PC-9 (cell line): Measurements from ENCODE around the gene TNFRSF1A. TPM values are rescaled to one million over a fixed set of nuclear protein-coding genes. Genes with fewer than 3 reads are reported as not detected.

Experiments used
- BruUV-seq: library from RNA; stranded (reverse); fragments of 400-500 nt; replicated peaks from 2 replicates; lab custom pipeline; 2021; lab: Mats Ljungman, UMichigan
- CTCF ChIA-PET: fragments of 300-600 bp; sonication (Branson Sonifier 250); formaldehyde crosslinking; loops from one replicate; lab custom pipeline; 2022; ENCODE audit warnings: antibody characterized with exemption; lab: Charles Lee
- POLR2A ChIA-PET: fragments of 300-600 bp; sonication (Branson Sonifier 250); formaldehyde crosslinking; loops from one replicate; lab custom pipeline; 2022; ENCODE audit warnings: antibody characterized with exemption; ENCODE audit not compliant: unreplicated experiment; lab: Charles Lee
- DNase-seq, 2 experiments: peaks; one replicate each; pipeline versions ENCODE4 v3.0.0 to v3.0.0-alpha.2; 2015 to 2022; ENCODE audit warnings: mixed read lengths in 1 of 2
- H2AFZ ChIP-seq: fragments of 200-600 bp; sonication (generic); 2 replicates; pipeline ENCODE4 v1.8.1; 2017; ENCODE audit warnings: antibody characterized with exemption
- H3F3A ChIP-seq: fragments of 200-600 bp; sonication (generic); 2 replicates; pipeline ENCODE4 v1.8.1; 2017; ENCODE audit warnings: antibody characterized with exemption, mild to moderate bottlenecking, low read depth; ENCODE audit not compliant: insufficient read depth
- H3K27ac ChIP-seq: fragments of 200-600 bp; sonication (generic); 2 replicates; pipeline ENCODE4 v1.6.1; 2016; ENCODE audit warnings: mixed run types
- H3K27me3 ChIP-seq: fragments of 200-600 bp; sonication (generic); 2 replicates; pipeline ENCODE4 v1.6.1; 2016; ENCODE audit warnings: low read depth, mixed run types; ENCODE audit not compliant: insufficient read depth
- H3K36me3 ChIP-seq: fragments of 200-600 bp; sonication (generic); 2 replicates; pipeline ENCODE4 v1.6.1; 2016; ENCODE audit warnings: low read depth, mixed run types
- H3K4me1 ChIP-seq: fragments of 200-600 bp; sonication (generic); replicated peaks from 2 replicates; pipeline ENCODE4 v1.6.1; 2016; ENCODE audit warnings: mixed run types; ENCODE audit not compliant: insufficient read depth
- H3K4me2 ChIP-seq: fragments of 200-600 bp; sonication (generic); 2 replicates; pipeline ENCODE4 v1.6.1; 2017; ENCODE audit warnings: mixed run types
- H3K4me3 ChIP-seq: fragments of 200-600 bp; sonication (generic); 2 replicates; pipeline ENCODE4 v1.6.1; 2016; ENCODE audit warnings: mixed run types
- H3K79me2 ChIP-seq: fragments of 200-600 bp; sonication (generic); 2 replicates; pipeline ENCODE4 v1.6.1; 2017; ENCODE audit warnings: low read depth, mixed run types
- H3K9me2 ChIP-seq: fragments of 200-600 bp; sonication (generic); 2 replicates; pipeline ENCODE4 v1.8.1; 2017; ENCODE audit warnings: mild to moderate bottlenecking; ENCODE audit not compliant: insufficient read depth
- H3K9me3 ChIP-seq: fragments of 200-600 bp; sonication (generic); 2 replicates; pipeline ENCODE4 v1.8.1; 2016; ENCODE audit warnings: low read depth; ENCODE audit not compliant: insufficient read depth
- H4K20me1 ChIP-seq: fragments of 200-600 bp; sonication (generic); 2 replicates; pipeline ENCODE4 v1.8.1; 2017; ENCODE audit not compliant: insufficient read depth
- CTCF ChIP-seq: fragments of 200-600 bp; sonication (generic); conservative IDR thresholded peaks from 2 replicates; pipeline ENCODE4 v1.6.1; 2017; ENCODE audit warnings: mixed run types, antibody characterized with exemption, mild to moderate bottlenecking, moderate library complexity
- EZH2 ChIP-seq: fragments of 200-600 bp; sonication (generic); IDR thresholded peaks from 2 replicates; pipeline ENCODE4 v1.8.0; 2017; ENCODE audit warnings: antibody characterized with exemption, low read depth
- intact Hi-C: fragments of 100-400 bp; cut with micrococcal nuclease; formaldehyde crosslinking; loops from one replicate; pipeline ENCODE4 v1.10.0; 2022; ENCODE audit not compliant: unreplicated experiment
- total RNA-seq: library from RNA; stranded (reverse); gene quantifications from 2 replicates; pipeline ENCODE4 v1.2.3, GENCODE V29; 2021

TNFRSF1A gene
- total RNA-seq, 1 experiment from 2014 or later, result 165 TPM

GRCh38 chr12:6334940-6335450 is 6.9 kb downstream of the TNFRSF1A start:
- Histone ChIP-seq H3K4me3 (peak overlapping the region; percentile 49; the same call in 1 of the 2 replicates), H3F3A (peaks cover 75% of the 10 kb centered on the region), H3K9me2 (no peaks in the 10 kb centered on the region), H3K27ac (peak overlapping the region; percentile 95), H3K4me1 (peaks cover 80% of the 10 kb centered on the region), H3K9me3 (no peaks in the 10 kb centered on the region), H4K20me1 (peaks cover 14% of the 10 kb centered on the region; the same call in 1 of the 2 replicates), H2AFZ (no peak overlapping the region), H3K36me3 (peaks cover 43% of the 10 kb centered on the region), H3K79me2 (peaks cover 82% of the 10 kb centered on the region), H3K4me2 (peak overlapping the region; percentile 83), H3K27me3 (no peaks in the 10 kb centered on the region)
- intact Hi-C loops, result loop anchor here (1.0 kb wide), 1 partner anchor 22 kb away; no protein-coding TSS in a partner anchor
- CTCF ChIA-PET, result interaction anchor here (0.6 to 1.1 kb wide), 3 partner anchors 12 to 28 kb away, joined by 3 to 6 read pairs (median 4); no protein-coding TSS in a partner anchor
- no TSS peak for BruUV-seq
- no peak for TF ChIP-seq CTCF
- TF ChIP-seq EZH2, result no peak
- DNase-seq, result peak in 1 of 2 experiments; percentile 76
- POLR2A ChIA-PET, result interaction anchor here (0.6 to 2.7 kb wide), 13 partner anchors 8 to 250 kb away, joined by 3 to 42 read pairs (median 4); no protein-coding TSS in a partner anchor

GRCh38 chr12:6334359-6334758 is 7.5 kb downstream of the TNFRSF1A start:
- H3K27ac ChIP-seq, result peak overlapping the region; percentile 95
- peaks cover 8% of the 10 kb centered on the region; the same call in 1 of the 2 replicates for H4K20me1 ChIP-seq
- H3K79me2 ChIP-seq, result peaks cover 80% of the 10 kb centered on the region
- H3K27me3 ChIP-seq, result no peaks in the 10 kb centered on the region
- no peak overlapping the region for H3K4me3 ChIP-seq
- intact Hi-C loops, result no loop called here
- peaks cover 48% of the 10 kb centered on the region for H3K36me3 ChIP-seq
- TF ChIP-seq EZH2, result no peak
- no peak for TF ChIP-seq CTCF
- H3K9me2 ChIP-seq, result no peaks in the 10 kb centered on the region
- peak overlapping the region; percentile 83 for H3K4me2 ChIP-seq
- H3K4me1 ChIP-seq, result peaks cover 74% of the 10 kb centered on the region
- ChIA-PET CTCF (interaction anchor here (0.8 kb wide), 2 partner anchors 11 to 58 kb away, joined by 3 to 4 read pairs; no protein-coding TSS in a partner anchor), POLR2A (interaction anchor here (0.6 to 1.2 kb wide), 7 partner anchors 22 to 200 kb away, joined by 3 to 9 read pairs (median 4); no protein-coding TSS in a partner anchor)
- no peak overlapping the region for H2AFZ ChIP-seq
- peaks cover 78% of the 10 kb centered on the region for H3F3A ChIP-seq
- no peak for DNase-seq
- BruUV-seq, result no TSS peak
- no peaks in the 10 kb centered on the region for H3K9me3 ChIP-seq

- no peak for DNase-seq
- no peaks in the 10 kb centered on the region for H3K9me2 ChIP-seq
- no peak overlapping the region for H3K4me3 ChIP-seq
- peaks cover 73% of the 10 kb centered on the region for H3K79me2 ChIP-seq
- TF ChIP-seq CTCF (no peak), EZH2 (no peak)
- H3K36me3 ChIP-seq, result peaks cover 48% of the 10 kb centered on the region
- POLR2A ChIA-PET, result interaction anchor here (0.6 to 0.8 kb wide), 2 partner anchors 137 to 200 kb away, joined by 6 to 9 read pairs; no protein-coding TSS in a partner anchor
- H3F3A ChIP-seq, result peaks cover 79% of the 10 kb centered on the region
- CTCF ChIA-PET, result interaction anchor here (0.8 kb wide), 1 partner anchor 10 kb away, joined by 4 read pairs; no protein-coding TSS in a partner anchor
- intact Hi-C loops, result no loop called here
- no peak overlapping the region for H3K4me2 ChIP-seq
- H3K9me3 ChIP-seq, result no peaks in the 10 kb centered on the region
- no TSS peak for BruUV-seq
- H2AFZ ChIP-seq, result no peak overlapping the region
- H4K20me1 ChIP-seq, result peaks cover 10% of the 10 kb centered on the region; the same call in 1 of the 2 replicates
- H3K27ac ChIP-seq, result peak overlapping the region; percentile 95
- peaks cover 66% of the 10 kb centered on the region for H3K4me1 ChIP-seq
- no peaks in the 10 kb centered on the region for H3K27me3 ChIP-seq
Observed at GRCh38 chr12:6333566-6333965, 8.3 kb downstream of the TNFRSF1A start.
